ENCODE results near the gene VWF. TPM values are rescaled to one million over a fixed set of nuclear protein-coding genes. Genes with fewer than 3 reads are reported as not detected.
A peak's percentile ranks its signal among the peaks of the same experiment; 100 is the strongest.

Gene VWF
- total RNA-seq, 2 donors from 2014 or later: 189 to 331 TPM

GRCh38 chr12:5909560-5909959 lies 214.9 kb downstream of the VWF start:
- Histone ChIP-seq H3K27me3 (no peaks in the 10 kb centered on the region), H3K27ac (no peak overlapping the region), H3K36me3 (no peaks in the 10 kb centered on the region), H3K9me3 (peaks cover 0 to 8% of the 10 kb centered on the region in 2 donors), H3K4me1 (no peaks in the 10 kb centered on the region), H3K4me3 (no peak overlapping the region)
- DNase-seq (ENCODE audit: low spot score): peak; percentile 23
- no peak for TF ChIP-seq CTCF (IDR thresholded peaks at IDR 0.05)

- peak; percentile 2 for DNase-seq (ENCODE audit: low spot score)
- Histone ChIP-seq H3K4me1 (no peaks in the 10 kb centered on the region), H3K27ac (no peak overlapping the region), H3K27me3 (no peaks in the 10 kb centered on the region), H3K9me3 (peaks cover 0 to 8% of the 10 kb centered on the region in 2 donors), H3K36me3 (no peaks in the 10 kb centered on the region), H3K4me3 (no peak overlapping the region)
- no peak for TF ChIP-seq CTCF (IDR thresholded peaks at IDR 0.05)
Measured at GRCh38 chr12:5908251-5908650, 216.2 kb downstream of the VWF start.

GRCh38 chr12:5907807-5908206 lies 216.7 kb downstream of the VWF start:
- no peak overlapping the region for H3K27ac ChIP-seq
- no peak for TF ChIP-seq CTCF (IDR thresholded peaks at IDR 0.05)
- H3K4me3 ChIP-seq: no peak overlapping the region
- no peaks in the 10 kb centered on the region for H3K36me3 ChIP-seq
- no peaks in the 10 kb centered on the region for H3K27me3 ChIP-seq
- DNase-seq (ENCODE audit: low spot score): peak; percentile 21
- H3K9me3 ChIP-seq: peaks cover 0 to 8% of the 10 kb centered on the region in 2 donors
- H3K4me1 ChIP-seq: no peaks in the 10 kb centered on the region

- H3K27ac ChIP-seq: no peak overlapping the region
- no peaks in the 10 kb centered on the region for H3K4me1 ChIP-seq
- H3K36me3 ChIP-seq: no peaks in the 10 kb centered on the region
- DNase-seq (ENCODE audit: low spot score): peak; percentile 26
- no peak for TF ChIP-seq CTCF (IDR thresholded peaks at IDR 0.05)
- H3K27me3 ChIP-seq: no peaks in the 10 kb centered on the region
- H3K4me3 ChIP-seq: no peak overlapping the region
- H3K9me3 ChIP-seq: peaks cover 0 to 8% of the 10 kb centered on the region in 2 donors
Measured at GRCh38 chr12:5905757-5906156, 218.7 kb downstream of the VWF start.

GRCh38 chr12:5904969-5905368 lies 219.5 kb downstream of the VWF start:
- Histone ChIP-seq H3K27ac (no peak overlapping the region), H3K4me3 (no peak overlapping the region), H3K27me3 (no peaks in the 10 kb centered on the region), H3K36me3 (no peaks in the 10 kb centered on the region), H3K9me3 (peaks cover 0 to 8% of the 10 kb centered on the region in 2 donors), H3K4me1 (no peaks in the 10 kb centered on the region)
- no peak for TF ChIP-seq CTCF (IDR thresholded peaks at IDR 0.05)
- peak; percentile 18 for DNase-seq (ENCODE audit: low spot score)

GRCh38 chr12:5904441-5904840 lies 220.0 kb downstream of the VWF start:
- TF ChIP-seq CTCF (IDR thresholded peaks at IDR 0.05): no peak
- DNase-seq (ENCODE audit: low spot score): no peak
- Histone ChIP-seq H3K4me1 (no peaks in the 10 kb centered on the region), H3K9me3 (peaks cover 0 to 8% of the 10 kb centered on the region in 2 donors), H3K36me3 (no peaks in the 10 kb centered on the region), H3K27me3 (no peaks in the 10 kb centered on the region), H3K4me3 (no peak overlapping the region), H3K27ac (no peak overlapping the region)
